NCI-H82 (cell line): ENCODE measurements around the gene CD40LG.

ENCODE experiments used
- DNase-seq: peaks from one replicate; lab custom pipeline; 2025; lab: John Stamatoyannopoulos, UW

CD40LG gene

DNA sequence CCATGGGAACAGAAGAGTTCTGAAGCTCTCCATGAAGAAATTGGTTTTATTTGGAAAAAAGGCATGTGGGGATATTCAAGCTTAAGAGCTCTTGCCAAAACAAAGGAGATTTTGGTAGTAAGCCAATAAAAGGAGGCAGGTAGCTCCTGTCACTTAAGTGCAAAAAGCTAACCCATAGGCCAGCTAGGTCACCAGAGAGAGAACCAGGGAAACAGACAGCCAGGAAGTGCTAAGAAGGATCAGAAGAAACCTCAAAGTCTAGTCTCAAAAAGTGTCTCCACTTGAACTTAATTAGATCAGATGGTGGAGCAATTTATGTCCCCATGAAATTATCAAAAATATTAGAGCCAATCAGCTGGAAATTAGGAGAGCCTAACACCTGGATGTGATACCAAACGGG lies 49.2 kb downstream of the CD40LG start:
- no peak for DNase-seq

DNA sequence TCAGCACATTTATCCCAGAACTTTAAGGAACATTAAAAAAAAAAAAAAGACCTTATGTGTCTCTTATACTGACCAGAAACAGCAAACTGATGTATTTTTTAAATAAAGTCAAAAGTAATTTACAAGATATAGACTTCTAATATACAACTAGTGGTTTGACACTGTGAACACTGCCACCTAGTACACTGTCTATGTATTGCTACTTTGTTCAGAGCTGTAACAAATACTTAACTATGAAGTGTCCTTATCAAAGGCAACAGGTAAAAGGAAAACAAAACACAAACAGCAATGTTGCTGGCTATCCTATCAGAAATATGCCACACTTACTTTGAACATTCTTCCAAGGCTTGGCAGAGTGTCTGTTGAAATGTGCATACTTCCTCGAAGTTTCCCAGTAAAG lies 60.4 kb downstream of the CD40LG start:
- DNase-seq = peak; percentile 45
